ENCODE results near the gene CDH22.

CDH22 gene

DNA sequence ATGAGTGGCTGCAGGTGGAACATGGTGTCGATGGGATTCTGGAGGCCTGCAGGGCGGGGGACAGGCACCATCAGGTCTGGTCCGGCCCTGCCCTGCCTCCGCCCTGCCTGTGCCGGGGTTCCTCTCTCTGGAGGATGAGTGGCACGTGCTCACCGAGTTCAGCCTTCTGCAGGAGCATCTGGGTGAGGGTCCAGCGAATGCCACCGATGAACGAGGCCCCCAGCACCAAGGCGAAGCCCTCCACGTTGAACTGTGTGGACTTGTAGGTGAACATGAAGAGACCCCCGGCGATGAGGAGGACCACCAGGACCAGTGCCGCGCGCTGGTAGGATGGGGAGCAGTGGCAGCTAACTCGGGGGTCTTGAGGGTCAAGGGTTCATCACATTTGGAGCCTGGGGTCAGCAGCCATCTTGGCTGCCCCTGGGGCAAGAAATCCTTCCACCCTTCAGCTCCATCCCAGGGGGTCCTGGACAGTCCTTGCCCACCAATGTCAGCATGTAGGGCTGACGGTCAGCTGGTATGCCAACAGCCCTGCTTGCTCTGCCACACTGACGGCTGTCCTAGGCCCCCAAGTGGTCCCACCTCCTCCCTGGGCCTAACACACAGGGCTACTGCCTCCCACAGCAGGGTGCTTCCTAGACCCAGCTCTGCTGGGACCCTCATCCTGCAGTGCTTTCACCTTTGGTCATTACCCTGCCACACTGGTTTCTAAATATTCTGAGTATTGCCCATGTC is 46.8 kb upstream of the CDH22 start:
- no peak overlapping the region for H3K4me3 ChIP-seq (ENCODE audit: low read depth in 1 of 2, low read length in 1 of 2)
- peaks cover 75% of the 10 kb centered on the region for H3K36me3 ChIP-seq
- H3K27me3 ChIP-seq = no peaks in the 10 kb centered on the region
- H3K27ac ChIP-seq = no peak overlapping the region
- no peaks in the 10 kb centered on the region for H3K9me3 ChIP-seq
- peaks cover 36 to 38% of the 10 kb centered on the region in 2 experiments for H3K4me1 ChIP-seq (ENCODE audit: control insufficient read depth in 1 of 2, insufficient read depth in 1 of 2, low read depth in 1 of 2, low read length in 1 of 2)
- TF ChIP-seq, protein P1, sequence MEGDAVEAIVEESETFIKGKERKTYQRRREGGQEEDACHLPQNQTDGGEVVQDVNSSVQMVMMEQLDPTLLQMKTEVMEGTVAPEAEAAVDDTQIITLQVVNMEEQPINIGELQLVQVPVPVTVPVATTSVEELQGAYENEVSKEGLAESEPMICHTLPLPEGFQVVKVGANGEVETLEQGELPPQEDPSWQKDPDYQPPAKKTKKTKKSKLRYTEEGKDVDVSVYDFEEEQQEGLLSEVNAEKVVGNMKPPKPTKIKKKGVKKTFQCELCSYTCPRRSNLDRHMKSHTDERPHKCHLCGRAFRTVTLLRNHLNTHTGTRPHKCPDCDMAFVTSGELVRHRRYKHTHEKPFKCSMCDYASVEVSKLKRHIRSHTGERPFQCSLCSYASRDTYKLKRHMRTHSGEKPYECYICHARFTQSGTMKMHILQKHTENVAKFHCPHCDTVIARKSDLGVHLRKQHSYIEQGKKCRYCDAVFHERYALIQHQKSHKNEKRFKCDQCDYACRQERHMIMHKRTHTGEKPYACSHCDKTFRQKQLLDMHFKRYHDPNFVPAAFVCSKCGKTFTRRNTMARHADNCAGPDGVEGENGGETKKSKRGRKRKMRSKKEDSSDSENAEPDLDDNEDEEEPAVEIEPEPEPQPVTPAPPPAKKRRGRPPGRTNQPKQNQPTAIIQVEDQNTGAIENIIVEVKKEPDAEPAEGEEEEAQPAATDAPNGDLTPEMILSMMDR (IDR thresholded peaks at IDR 0.05) = no peak

DNA sequence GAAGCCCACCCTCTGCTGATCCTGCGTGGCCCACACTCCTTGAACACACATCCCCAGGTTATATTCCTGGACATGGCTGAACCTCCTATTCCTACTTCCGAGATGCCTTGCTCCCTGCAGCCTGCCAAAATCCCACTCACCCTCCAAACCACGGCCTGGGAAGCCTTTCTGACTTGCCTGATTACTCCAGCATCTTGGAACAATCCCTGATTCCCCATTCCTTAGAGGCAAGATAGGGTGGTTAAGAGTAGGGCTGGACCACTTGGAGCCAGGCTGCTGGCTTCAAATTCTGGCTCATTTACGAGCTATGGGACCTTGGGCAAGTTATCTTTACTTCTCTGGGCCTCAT is 45.9 kb upstream of the CDH22 start:
- TF ChIP-seq, protein P1 (IDR thresholded peaks at IDR 0.05) = no peak
- H3K27ac ChIP-seq = no peak overlapping the region
- H3K27me3 ChIP-seq = no peaks in the 10 kb centered on the region
- no peak overlapping the region for H3K4me3 ChIP-seq (ENCODE audit: low read depth in 1 of 2, low read length in 1 of 2)
- H3K9me3 ChIP-seq = no peaks in the 10 kb centered on the region
- H3K4me1 ChIP-seq (ENCODE audit: control insufficient read depth in 1 of 2, insufficient read depth in 1 of 2, low read depth in 1 of 2, low read length in 1 of 2) = peaks cover 27 to 29% of the 10 kb centered on the region in 2 experiments
- peaks cover 84% of the 10 kb centered on the region for H3K36me3 ChIP-seq

DNA sequence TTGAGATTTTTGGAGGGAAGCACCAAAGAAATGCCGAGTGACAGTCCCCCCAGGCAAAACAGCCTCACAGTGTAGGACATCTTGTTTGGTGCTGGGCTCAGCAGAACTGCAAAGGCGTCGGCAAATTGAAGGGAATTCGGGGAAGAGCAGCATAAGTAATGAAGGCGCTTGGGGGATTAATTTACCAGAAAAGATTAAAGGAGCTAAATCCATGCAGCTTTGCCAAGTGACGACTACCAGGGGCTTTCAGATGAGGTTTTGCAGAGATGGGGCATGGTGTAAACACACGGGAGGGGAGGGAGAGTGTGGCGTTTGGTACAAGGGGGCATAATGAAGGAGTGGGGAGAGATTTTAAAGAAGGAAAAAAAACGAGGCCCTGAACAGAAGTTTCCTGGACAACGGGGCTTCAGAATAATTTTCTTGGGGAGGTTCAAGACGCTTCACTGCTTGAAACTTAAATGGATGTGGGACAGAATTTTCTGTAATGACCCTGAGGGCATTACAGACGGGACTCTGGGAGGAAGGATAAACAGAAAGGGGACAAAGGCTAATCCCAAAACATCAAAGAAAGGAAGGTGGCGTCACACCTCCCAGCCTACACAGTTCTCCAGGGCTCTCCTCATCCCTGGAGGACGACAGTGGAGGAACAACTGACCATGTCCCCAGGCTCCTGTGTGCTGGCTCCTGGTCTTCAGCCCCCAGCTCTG is 45.4 kb upstream of the CDH22 start:
- no peaks in the 10 kb centered on the region for H3K9me3 ChIP-seq
- peaks cover 89% of the 10 kb centered on the region for H3K36me3 ChIP-seq
- peaks cover 22 to 23% of the 10 kb centered on the region in 2 experiments for H3K4me1 ChIP-seq (ENCODE audit: control insufficient read depth in 1 of 2, insufficient read depth in 1 of 2, low read depth in 1 of 2, low read length in 1 of 2)
- TF ChIP-seq, protein P1 (IDR thresholded peaks at IDR 0.05) = no peak
- no peak overlapping the region for H3K27ac ChIP-seq
- no peaks in the 10 kb centered on the region for H3K27me3 ChIP-seq
- no peak overlapping the region for H3K4me3 ChIP-seq (ENCODE audit: low read depth in 1 of 2, low read length in 1 of 2)

DNA sequence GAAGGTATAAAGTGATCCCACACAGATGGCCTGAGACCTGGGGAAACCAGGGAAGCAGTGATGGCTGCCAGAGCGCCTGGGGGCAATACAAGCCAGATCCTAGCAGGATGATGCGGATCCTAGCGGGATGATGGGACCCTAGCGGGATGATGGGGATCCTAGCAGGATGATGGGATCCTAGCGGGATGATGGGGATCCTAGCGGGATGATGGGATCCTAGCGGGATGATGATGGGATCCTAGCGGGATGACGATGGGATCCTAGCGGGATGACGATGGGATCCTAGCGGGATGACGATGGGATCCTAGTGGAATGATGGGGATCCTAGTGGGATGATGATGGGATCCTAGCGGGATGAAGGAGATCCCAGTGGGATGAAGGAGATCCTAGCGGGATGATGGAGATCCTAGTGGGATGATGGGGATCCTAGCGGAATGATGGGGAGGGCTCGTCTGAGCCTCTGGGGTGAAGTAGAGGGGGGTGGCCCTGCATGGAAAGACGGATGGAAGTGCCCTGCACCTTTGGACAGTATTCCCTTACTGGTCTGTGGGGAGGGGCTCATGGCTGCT is 44.2 kb upstream of the CDH22 start:
- H3K36me3 ChIP-seq = peaks cover 92% of the 10 kb centered on the region
- no peaks in the 10 kb centered on the region for H3K27me3 ChIP-seq
- no peak overlapping the region for H3K27ac ChIP-seq
- H3K4me3 ChIP-seq (ENCODE audit: low read depth in 1 of 2, low read length in 1 of 2) = no peak overlapping the region
- no peaks in the 10 kb centered on the region for H3K9me3 ChIP-seq
- peaks cover 10 to 11% of the 10 kb centered on the region in 2 experiments for H3K4me1 ChIP-seq (ENCODE audit: control insufficient read depth in 1 of 2, insufficient read depth in 1 of 2, low read depth in 1 of 2, low read length in 1 of 2)
- TF ChIP-seq, protein P1 (IDR thresholded peaks at IDR 0.05) = no peak

DNA sequence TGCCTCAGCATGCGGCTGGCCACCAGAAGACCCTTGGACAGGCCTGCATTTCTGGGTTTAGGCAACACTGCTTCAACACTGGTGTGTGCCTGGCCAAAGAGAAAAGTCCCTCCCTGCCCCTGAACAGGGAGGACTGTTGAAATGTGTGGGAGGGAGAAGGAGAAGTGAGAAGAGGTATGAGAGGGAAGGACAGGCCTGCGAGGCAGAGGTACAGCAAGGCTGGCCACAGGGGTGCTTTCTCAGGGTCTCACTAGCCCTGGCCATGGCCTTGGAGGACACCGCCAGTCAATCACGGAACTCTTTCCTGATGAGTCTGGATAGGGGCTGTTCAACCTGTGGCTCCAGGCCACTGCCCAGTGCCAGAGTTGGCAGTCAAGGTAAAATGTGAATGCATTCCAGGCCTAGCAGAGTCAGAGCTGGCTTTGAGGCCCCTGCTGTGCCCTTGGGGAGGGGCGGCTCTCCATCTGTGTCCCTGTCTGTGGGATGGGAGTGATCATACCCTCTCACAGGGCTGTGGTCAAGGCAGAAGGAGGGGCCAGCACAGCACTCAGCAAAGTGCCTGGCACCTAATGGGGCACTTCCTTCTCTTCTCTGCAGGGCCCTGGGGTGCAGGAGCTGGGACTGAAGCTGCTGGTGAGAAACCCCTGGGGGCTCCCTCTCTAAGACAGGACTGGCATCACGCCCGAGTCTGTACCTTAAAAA is 43.2 kb upstream of the CDH22 start:
- H3K36me3 ChIP-seq = peaks cover 100% of the 10 kb centered on the region
- no peaks in the 10 kb centered on the region for H3K27me3 ChIP-seq
- peaks cover under 1 to 2% of the 10 kb centered on the region in 2 experiments for H3K4me1 ChIP-seq (ENCODE audit: control insufficient read depth in 1 of 2, insufficient read depth in 1 of 2, low read depth in 1 of 2, low read length in 1 of 2)
- no peak overlapping the region for H3K27ac ChIP-seq
- H3K9me3 ChIP-seq = no peaks in the 10 kb centered on the region
- H3K4me3 ChIP-seq (ENCODE audit: low read depth in 1 of 2, low read length in 1 of 2) = no peak overlapping the region
- TF ChIP-seq, protein P1 (IDR thresholded peaks at IDR 0.05) = no peak

All from neutrophil (primary cell).